Endothelial cell of umbilical vein (primary cell): Measurements from ENCODE around the gene JARID2. TPM values are rescaled to one million over a fixed set of nuclear protein-coding genes. Genes with fewer than 3 reads are reported as not detected.

Experiments
- BruUV-seq: library from RNA; stranded (reverse); fragments of 400-500 nt; replicated peaks from 2 replicates; lab custom pipeline; 2021; lab: Mats Ljungman, UMichigan
- CTCF ChIA-PET: fragments of 300-600, 350-600 bp; sonication (Branson Sonifier 250); formaldehyde crosslinking; loops from one replicate; lab custom pipeline; 2021; ENCODE audit warnings: antibody characterized with exemption, inconsistent platforms; lab: Charles Lee
- POLR2A ChIA-PET: fragments of 300-600, 350-600 bp; sonication (Branson Sonifier 250); formaldehyde crosslinking; loops from one replicate; lab custom pipeline; 2021; ENCODE audit warnings: antibody characterized with exemption, inconsistent platforms; lab: Charles Lee
- DNase-seq: peaks from one replicate; pipeline ENCODE4 v3.0.0-alpha.2; 2011; ENCODE audit warnings: low read depth, low spot score
- FAIRE-seq: peaks from 2 replicates; lab custom pipeline; 2011; peaks lifted over from hg19 to GRCh38; lab: Jason Lieb, UNC
- H2AFZ ChIP-seq: 2 replicates; pipeline ENCODE4 v1.6.0; 2012; ENCODE audit warnings: low read depth, low read length, control low read depth, inconsistent platforms
- H3K27ac ChIP-seq: 2 replicates; pipeline ENCODE4 v1.5.1; 2011; ENCODE audit warnings: low read depth, mild to moderate bottlenecking, control low read depth, low read length, moderate library complexity; ENCODE audit not compliant: insufficient read depth
- H3K27me3 ChIP-seq, 2 experiments: 2 replicates each; pipeline versions ENCODE4 v1.6.0 to v1.6.1; 2011; ENCODE audit warnings: low read length in 2 of 2, mixed read lengths in 1 of 2; ENCODE audit not compliant: control insufficient read depth in 2 of 2, insufficient read depth in 2 of 2
- H3K36me3 ChIP-seq, 2 experiments: 2 replicates in 1 of 2; 3 replicates in 1 of 2; pipeline ENCODE4 v1.5.1; 2011; ENCODE audit warnings: low read length in 2 of 2, mild to moderate bottlenecking in 1 of 2, moderate library complexity in 1 of 2; ENCODE audit not compliant: control insufficient read depth in 2 of 2, insufficient read depth in 2 of 2; ENCODE audit errors: extremely low read depth in 1 of 2
- H3K4me1 ChIP-seq: 3 replicates; pipeline ENCODE4 v1.5.1; 2011; ENCODE audit warnings: mild to moderate bottlenecking, low read length; ENCODE audit not compliant: control insufficient read depth, insufficient read depth; ENCODE audit errors: extremely low read depth
- H3K4me2 ChIP-seq: 2 replicates; pipeline ENCODE4 v1.6.1; 2011; ENCODE audit warnings: low read length, control low read depth, mixed read lengths; ENCODE audit not compliant: insufficient read depth
- H3K4me3 ChIP-seq, 3 experiments: fragments of 200-600 bp in 1 of 3; sonication (generic), shearing (Covaris generic) in 1 of 3; replicated peaks in 1 of 3; 2 replicates each; pipeline ENCODE4 v1.5.1; 2011 to 2016; ENCODE audit warnings: control low read depth in 3 of 3, low read length in 3 of 3, mild to moderate bottlenecking in 2 of 3, inconsistent platforms in 1 of 3, low read depth in 1 of 3, moderate library complexity in 1 of 3; ENCODE audit not compliant: insufficient read depth in 1 of 3
- H3K79me2 ChIP-seq: 2 replicates; pipeline ENCODE4 v1.6.0; 2012; ENCODE audit warnings: low read length, inconsistent platforms; ENCODE audit not compliant: control insufficient read depth, insufficient read depth
- H3K9ac ChIP-seq: replicated peaks from 2 replicates; pipeline ENCODE3; 2011; ENCODE audit warnings: low read length, control low read depth; ENCODE audit not compliant: insufficient read depth; ENCODE audit errors: extremely low read depth
- H3K9me1 ChIP-seq: replicated peaks from 3 replicates; pipeline ENCODE4 v1.6.0; 2011; ENCODE audit warnings: mild to moderate bottlenecking, low read length; ENCODE audit not compliant: control insufficient read depth, insufficient read depth; ENCODE audit errors: extremely low read depth
- H3K9me3 ChIP-seq: replicated peaks from 2 replicates; pipeline ENCODE4 v1.5.1; 2012; ENCODE audit warnings: low read length, inconsistent platforms; ENCODE audit not compliant: control insufficient read depth, insufficient read depth
- H4K20me1 ChIP-seq: replicated peaks from 2 replicates; pipeline ENCODE3; 2011; ENCODE audit warnings: mild to moderate bottlenecking, low read length; ENCODE audit not compliant: control insufficient read depth, insufficient read depth; ENCODE audit errors: extremely low read depth
- CTCF ChIP-seq, 2 donors: IDR thresholded peaks; 1 replicate in 1 of 2; 2 replicates in 1 of 2; pipeline ENCODE4 v1.5.1; 2011; ENCODE audit warnings: low read length in 2 of 2, mild to moderate bottlenecking in 2 of 2, moderate library complexity in 2 of 2, control low read depth in 1 of 2, inconsistent platforms in 1 of 2, low read depth in 1 of 2; ENCODE audit not compliant: insufficient read depth in 1 of 2; ENCODE audit errors: extremely low read depth in 1 of 2
- EZH2 ChIP-seq: IDR thresholded peaks from 2 replicates; pipeline ENCODE4 v1.6.1; 2012; ENCODE audit warnings: borderline replicate concordance, low read depth, mild to moderate bottlenecking, moderate library complexity, low read length, inconsistent platforms; ENCODE audit not compliant: severe bottlenecking
- FOS ChIP-seq: IDR thresholded peaks from 2 replicates; pipeline ENCODE4 v1.6.1; 2011; ENCODE audit warnings: mild to moderate bottlenecking, low read length, moderate library complexity, borderline replicate concordance; ENCODE audit not compliant: insufficient read depth
- GATA2 ChIP-seq: IDR thresholded peaks from 2 replicates; pipeline ENCODE4 v1.7.0; 2011; ENCODE audit warnings: low read depth, mild to moderate bottlenecking, moderate library complexity, mixed read lengths, low read length; ENCODE audit not compliant: insufficient read length, insufficient read depth
- JUN ChIP-seq: IDR thresholded peaks from 2 replicates; pipeline ENCODE4 v1.6.1; 2011; ENCODE audit warnings: borderline replicate concordance, low read depth; ENCODE audit not compliant: insufficient read length, insufficient read depth
- MAX ChIP-seq: IDR thresholded peaks from 2 replicates; pipeline ENCODE4 v1.6.1; 2011; ENCODE audit not compliant: insufficient read depth, insufficient read length
- MYC ChIP-seq: IDR thresholded peaks from one replicate; pipeline ENCODE4 v1.6.1; 2011; ENCODE audit warnings: mild to moderate bottlenecking, low read depth, low read length
- POLR2A ChIP-seq: IDR thresholded peaks from 2 replicates; pipeline ENCODE4 v1.6.1; 2012; ENCODE audit warnings: low read depth, mild to moderate bottlenecking, control low read depth, low read length
- POLR2AphosphoS5 ChIP-seq: IDR thresholded peaks from 2 replicates; pipeline ENCODE4 v1.6.1; 2012; ENCODE audit warnings: low read depth, mild to moderate bottlenecking, control low read depth, low read length, moderate library complexity; ENCODE audit not compliant: insufficient read depth
- dilution Hi-C: fragments of 300-500 bp; cut with MboI; formaldehyde crosslinking; loops from one replicate; pipeline ENCODE4 v1.15.0; 2019; ENCODE audit warnings: low sequenced_read_pairs; ENCODE audit not compliant: extremely low pct_ligation_motif_present
- intact Hi-C: fragments of 100-400 bp; cut with micrococcal nuclease; formaldehyde crosslinking; loops from one replicate; pipeline ENCODE4 v1.10.0; 2022
- polyA plus RNA-seq, 4 experiments: library from polyadenylated mRNA; depleted of rRNA in 3 of 4; stranded (reverse) in 3 of 4; unstranded in 1 of 4; fragments of >200 nt; gene quantifications; 2 replicates each; pipeline versions ENCODE4 v1.2.1 to v1.2.3, GENCODE V29; 2011 to 2012; ENCODE audit warnings: missing spikeins in 1 of 4
- total RNA-seq: library from RNA; stranded (reverse); gene quantifications from 2 replicates; pipeline ENCODE4 v1.2.3, GENCODE V29; 2021

The JARID2 gene
- total and polyA plus RNA-seq, 2 donors (not counting 3 experiments of a cell fraction or from before 2014, with no cell fraction given), result 2.9 to 10.6 TPM

GRCh38 chr6:15410126-15410391 is 164.2 kb downstream of the JARID2 start:
- ChIA-PET CTCF (no interaction called here), POLR2A (no interaction called here)
- H4K20me1 ChIP-seq, result no peaks in the 10 kb centered on the region
- H3K9me3 ChIP-seq, result no peaks in the 10 kb centered on the region
- H3K27ac ChIP-seq, result no peak overlapping the region
- H3K9ac ChIP-seq, result no peak overlapping the region
- H3K4me2 ChIP-seq, result no peak overlapping the region
- intact Hi-C loops (no loop called here), dilution Hi-C loops (no loop called here)
- DNase-seq, result no peak
- no TSS peak for BruUV-seq
- no peaks in the 10 kb centered on the region for H3K36me3 ChIP-seq
- H3K9me1 ChIP-seq, result no peaks in the 10 kb centered on the region
- no peak overlapping the region for H3K4me3 ChIP-seq
- no peak for TF ChIP-seq POLR2A
- no peak for TF ChIP-seq CTCF (IDR thresholded peaks at IDR 0.05; ENCODE audit: extremely low read depth in 1 of 2, insufficient read depth in 1 of 2, low read depth in 1 of 2, low read length in 2 of 2)
- TF ChIP-seq MAX, result no peak
- TF ChIP-seq MYC, result no peak
- TF ChIP-seq EZH2, result no peak
- no peak for TF ChIP-seq JUN
- TF ChIP-seq GATA2, result no peak
- TF ChIP-seq FOS, result no peak
- no peak for TF ChIP-seq POLR2AphosphoS5
- H3K4me1 ChIP-seq, result no peaks in the 10 kb centered on the region
- no peak overlapping the region for H2AFZ ChIP-seq
- H3K79me2 ChIP-seq, result no peaks in the 10 kb centered on the region
- H3K27me3 ChIP-seq, result no peaks in the 10 kb centered on the region
- FAIRE-seq, result no peak
